ENCODE results near the gene ANKFY1. TPM values are rescaled to one million over a fixed set of nuclear protein-coding genes. Genes with fewer than 3 reads are reported as not detected.

The ANKFY1 gene
- total and polyA plus RNA-seq, 2 donors (not counting 3 experiments of a cell fraction or from before 2014, with no cell fraction given) = 30.6 to 51.1 TPM

GRCh38 chr17:4204710-4205173, 59.0 kb downstream of the ANKFY1 start:
- Histone ChIP-seq H3K9me3 (replicated peaks; ENCODE audit: control insufficient read depth, insufficient read depth, low read length) (no peaks in the 10 kb centered on the region), H2AFZ (ENCODE audit: low read depth, low read length) (no peak overlapping the region), H3K79me2 (ENCODE audit: control insufficient read depth, insufficient read depth, low read length) (no peaks in the 10 kb centered on the region), H3K9ac (replicated peaks; ENCODE audit: extremely low read depth, insufficient read depth, low read length) (no peak overlapping the region), H3K4me3 (replicated peaks in 1 of 3; ENCODE audit: insufficient read depth in 1 of 3, low read depth in 1 of 3, low read length in 3 of 3) (no peak overlapping the region), H3K36me3 (ENCODE audit: control insufficient read depth in 2 of 2, extremely low read depth in 1 of 2, insufficient read depth in 2 of 2, low read length in 2 of 2) (peaks cover 6 to 14% of the 10 kb centered on the region in 2 experiments), H3K27me3 (ENCODE audit: control insufficient read depth in 2 of 2, insufficient read depth in 2 of 2, low read length in 2 of 2) (no peaks in the 10 kb centered on the region), H4K20me1 (replicated peaks; ENCODE audit: control insufficient read depth, extremely low read depth, insufficient read depth, low read length) (no peaks in the 10 kb centered on the region), H3K4me1 (ENCODE audit: control insufficient read depth, extremely low read depth, insufficient read depth, low read length) (no peaks in the 10 kb centered on the region), H3K27ac (ENCODE audit: insufficient read depth, low read depth, low read length) (peak overlapping the region; percentile 1), H3K9me1 (replicated peaks; ENCODE audit: control insufficient read depth, extremely low read depth, insufficient read depth, low read length) (no peaks in the 10 kb centered on the region), H3K4me2 (ENCODE audit: insufficient read depth, low read length) (no peak overlapping the region)
- no TSS peak for BruUV-seq (replicated peaks)
- POLR2A ChIA-PET = no interaction called here
- dilution Hi-C loops (cut with MboI; ENCODE audit: extremely low pct_ligation_motif_present, low sequenced_read_pairs) = no loop called here
- TF ChIP-seq MAX (IDR thresholded peaks at IDR 0.05; ENCODE audit: insufficient read depth, insufficient read length) = no peak
- no peak for TF ChIP-seq JUN (IDR thresholded peaks at IDR 0.05; ENCODE audit: borderline replicate concordance, insufficient read depth, insufficient read length, low read depth)
- TF ChIP-seq MYC (IDR thresholded peaks at IDR 0.05; ENCODE audit: low read depth, low read length) = no peak
- TF ChIP-seq CTCF (IDR thresholded peaks at IDR 0.05; ENCODE audit: extremely low read depth in 1 of 2, insufficient read depth in 1 of 2, low read depth in 1 of 2, low read length in 2 of 2) = no peak
- no peak for TF ChIP-seq POLR2A (IDR thresholded peaks at IDR 0.05; ENCODE audit: low read depth, low read length)
- no peak for TF ChIP-seq FOS (IDR thresholded peaks at IDR 0.05; ENCODE audit: borderline replicate concordance, insufficient read depth, low read length)
- no peak for TF ChIP-seq GATA2 (IDR thresholded peaks at IDR 0.05; ENCODE audit: insufficient read depth, insufficient read length, low read depth, low read length)
- no peak for TF ChIP-seq EZH2 (IDR thresholded peaks at IDR 0.05; ENCODE audit: borderline replicate concordance, low read depth, low read length, severe bottlenecking)
- no peak for TF ChIP-seq POLR2AphosphoS5 (IDR thresholded peaks at IDR 0.05; ENCODE audit: insufficient read depth, low read depth, low read length)
- CTCF ChIA-PET = interaction anchor here (2.6 kb wide), 1 partner anchor 11 kb away, joined by 14 read pairs; no protein-coding TSS in a partner anchor
- intact Hi-C loops (cut with micrococcal nuclease) = no loop called here
- DNase-seq (ENCODE audit: low read depth, low spot score) (peak; percentile 85), FAIRE-seq (no peak)

Data from endothelial cell of umbilical vein (primary cell).